Left ventricle myocardium inferior (tissue), 1 donor: ENCODE data around the gene PPFIA4. TPM values are rescaled to one million over a fixed set of nuclear protein-coding genes. Genes with fewer than 3 reads are reported as not detected.

ENCODE experiments used
- DNase-seq: peaks from one replicate; pipeline ENCODE4 v3.0.0-alpha.2; 2020
- H3K27ac ChIP-seq: fragments of 200-600 bp; replicated peaks from 2 replicates; pipeline ENCODE4 v1.8.0; 2021
- H3K27me3 ChIP-seq: fragments of 200-600 bp; 2 replicates; pipeline ENCODE4 v1.8.0; 2021; ENCODE audit warnings: low read depth
- H3K36me3 ChIP-seq: fragments of 200-600 bp; 2 replicates; pipeline ENCODE4 v1.8.0; 2021
- H3K4me1 ChIP-seq: fragments of 200-600 bp; 2 replicates; pipeline ENCODE4 v1.8.0; 2021
- H3K4me3 ChIP-seq: fragments of 200-600 bp; 2 replicates; pipeline ENCODE4 v1.8.0; 2021; ENCODE audit warnings: mild to moderate bottlenecking, moderate library complexity
- H3K9me3 ChIP-seq: fragments of 200-600 bp; replicated peaks from 2 replicates; pipeline ENCODE4 v1.8.0; 2021
- intact Hi-C: fragments of 100-400 bp; cut with micrococcal nuclease; formaldehyde crosslinking; loops from one replicate; pipeline ENCODE4 v1.11.0; 2022
- total RNA-seq: library from RNA; stranded (reverse); fragmentation: NEBNext Ultra II Directional; extraction: Animal tissue kit (Norgen Biotek cat#: 25700); gene quantifications from one replicate; pipeline ENCODE4 v1.2.1, GENCODE V29; 2021
- TF ChIP-seq, protein P1 (sequence below): fragments of 200-600 bp; IDR thresholded peaks from 2 replicates; pipeline ENCODE4 v1.8.0; 2021; ENCODE audit warnings: antibody characterized with exemption, mild to moderate bottlenecking, borderline replicate concordance
- donor health status: DM: no; HTN: yes; CAD: no; lungs with severe emphysema.

PPFIA4 gene
- total RNA-seq, 1 donor from 2014 or later, result 24.8 TPM

- no peaks in the 10 kb centered on the region for H3K9me3 ChIP-seq
- DNase-seq, result no peak
- intact Hi-C loops, result no loop called here
- no peak overlapping the region for H3K4me3 ChIP-seq
- H3K36me3 ChIP-seq, result no peaks in the 10 kb centered on the region
- peaks cover 38% of the 10 kb centered on the region for H3K27me3 ChIP-seq
- no peaks in the 10 kb centered on the region for H3K4me1 ChIP-seq
- TF ChIP-seq, protein P1, sequence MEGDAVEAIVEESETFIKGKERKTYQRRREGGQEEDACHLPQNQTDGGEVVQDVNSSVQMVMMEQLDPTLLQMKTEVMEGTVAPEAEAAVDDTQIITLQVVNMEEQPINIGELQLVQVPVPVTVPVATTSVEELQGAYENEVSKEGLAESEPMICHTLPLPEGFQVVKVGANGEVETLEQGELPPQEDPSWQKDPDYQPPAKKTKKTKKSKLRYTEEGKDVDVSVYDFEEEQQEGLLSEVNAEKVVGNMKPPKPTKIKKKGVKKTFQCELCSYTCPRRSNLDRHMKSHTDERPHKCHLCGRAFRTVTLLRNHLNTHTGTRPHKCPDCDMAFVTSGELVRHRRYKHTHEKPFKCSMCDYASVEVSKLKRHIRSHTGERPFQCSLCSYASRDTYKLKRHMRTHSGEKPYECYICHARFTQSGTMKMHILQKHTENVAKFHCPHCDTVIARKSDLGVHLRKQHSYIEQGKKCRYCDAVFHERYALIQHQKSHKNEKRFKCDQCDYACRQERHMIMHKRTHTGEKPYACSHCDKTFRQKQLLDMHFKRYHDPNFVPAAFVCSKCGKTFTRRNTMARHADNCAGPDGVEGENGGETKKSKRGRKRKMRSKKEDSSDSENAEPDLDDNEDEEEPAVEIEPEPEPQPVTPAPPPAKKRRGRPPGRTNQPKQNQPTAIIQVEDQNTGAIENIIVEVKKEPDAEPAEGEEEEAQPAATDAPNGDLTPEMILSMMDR, result no peak
- H3K27ac ChIP-seq, result no peak overlapping the region
Measured at GRCh38 chr1:202987255-202987654, 39.0 kb upstream of the PPFIA4 start.

- H3K27ac ChIP-seq, result no peak overlapping the region
Measured at GRCh38 chr1:202987922-202988583, 38.2 kb upstream of the PPFIA4 start.

DNA sequence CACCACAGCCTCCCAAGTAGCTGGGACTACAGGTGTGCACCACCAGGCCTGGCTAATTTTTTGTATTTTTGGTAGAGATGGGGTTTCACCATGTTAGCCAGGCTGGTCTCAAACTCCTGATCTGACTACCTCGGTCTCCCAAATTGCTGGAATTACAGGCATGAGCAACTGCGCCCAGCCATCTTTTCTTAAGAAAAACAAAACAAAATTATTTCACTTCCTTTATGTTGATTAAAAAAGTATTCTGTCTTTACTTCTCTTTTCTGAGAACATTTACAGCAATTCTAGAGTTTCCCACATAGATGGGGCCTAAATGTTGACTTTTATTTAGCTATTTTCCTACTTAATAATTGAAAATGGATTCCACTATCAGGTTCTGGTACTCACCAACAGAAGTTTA is 36.4 kb upstream of the PPFIA4 start:
- Histone ChIP-seq H3K4me3 (no peak overlapping the region), H3K27ac (no peak overlapping the region), H3K9me3 (no peaks in the 10 kb centered on the region), H3K27me3 (peaks cover 59% of the 10 kb centered on the region), H3K36me3 (no peaks in the 10 kb centered on the region), H3K4me1 (no peaks in the 10 kb centered on the region)
- no peak for DNase-seq
- intact Hi-C loops, result no loop called here
- TF ChIP-seq, protein P1, result no peak

More at GRCh38 chr1:202987922-202988583, 38.2 kb upstream of the PPFIA4 start:
- TF ChIP-seq, protein P1, result no peak
- Histone ChIP-seq H3K4me3 (no peak overlapping the region), H3K27me3 (peaks cover 41% of the 10 kb centered on the region), H3K4me1 (no peaks in the 10 kb centered on the region), H3K9me3 (no peaks in the 10 kb centered on the region), H3K36me3 (no peaks in the 10 kb centered on the region)
- intact Hi-C loops, result no loop called here
- DNase-seq, result no peak

GRCh38 chr1:202991112-202991511 is 35.2 kb upstream of the PPFIA4 start:
- no peak overlapping the region for H3K27ac ChIP-seq
- no peaks in the 10 kb centered on the region for H3K4me1 ChIP-seq
- H3K9me3 ChIP-seq, result no peaks in the 10 kb centered on the region
- no peak overlapping the region for H3K4me3 ChIP-seq
- no peak for DNase-seq
- TF ChIP-seq, protein P1, result no peak
- peaks cover 71% of the 10 kb centered on the region for H3K27me3 ChIP-seq
- intact Hi-C loops, result no loop called here
- no peaks in the 10 kb centered on the region for H3K36me3 ChIP-seq

DNA sequence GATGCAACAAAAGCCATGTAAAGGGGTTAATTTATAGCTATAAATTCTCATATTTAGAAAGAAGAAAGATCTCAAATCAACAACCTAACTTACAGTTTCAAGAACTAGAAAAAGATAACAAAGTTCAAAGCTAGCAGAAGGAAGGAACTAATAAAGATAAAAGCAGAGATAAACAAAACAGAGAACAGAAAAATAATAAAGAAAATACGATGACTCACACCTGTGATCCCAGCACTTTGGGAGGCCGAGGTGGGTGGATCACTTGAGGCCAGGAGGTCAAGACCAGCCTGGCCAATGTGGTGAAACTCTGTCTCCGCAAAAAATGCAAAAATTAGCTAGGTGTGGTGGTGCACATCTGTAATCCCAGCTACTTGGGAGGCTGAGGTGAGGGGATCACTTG is 31.5 kb upstream of the PPFIA4 start:
- peaks cover 44% of the 10 kb centered on the region for H3K27me3 ChIP-seq

More for the DNA sequence above, 31.5 kb upstream of the PPFIA4 start:
- Histone ChIP-seq H3K36me3 (no peaks in the 10 kb centered on the region), H3K9me3 (no peaks in the 10 kb centered on the region), H3K4me3 (no peak overlapping the region), H3K27ac (no peak overlapping the region), H3K4me1 (peaks cover 4% of the 10 kb centered on the region)
- no peak for DNase-seq
- intact Hi-C loops, result no loop called here
- TF ChIP-seq, protein P1, result no peak
